Body of pancreas (tissue), 4 donors: Measurements from ENCODE around the gene CRTAC1. TPM values are rescaled to one million over a fixed set of nuclear protein-coding genes. Genes with fewer than 3 reads are reported as not detected.

ENCODE experiments used
- ATAC-seq: fragments of 150-250 bp; one replicate; pipeline ENCODE4 v1.9.1; 2016
- DNase-seq, 4 donors: peaks; one replicate each; pipeline ENCODE4 v3.0.0-alpha.2; 2019
- H3K27ac ChIP-seq, 4 donors: fragments of 200-600 bp; sonication (generic); 1 replicate in 3 of 4; 2 replicates in 1 of 4; pipeline versions ENCODE4 v1.5.1 to v1.6.1; 2016 to 2019; ENCODE audit warnings: mild to moderate bottlenecking in 1 of 4, mixed read lengths in 1 of 4, moderate library complexity in 1 of 4
- H3K27me3 ChIP-seq, 2 donors: fragments of 200-600 bp; sonication (generic); one replicate each; pipeline ENCODE4 v1.6.0; 2016; ENCODE audit warnings: mild to moderate bottlenecking in 1 of 2
- H3K36me3 ChIP-seq, 2 donors: fragments of 200-600 bp; sonication (generic); replicated peaks in 1 of 2; 2 replicates each; pipeline ENCODE4 v1.5.1; 2016; ENCODE audit warnings: low read depth in 2 of 2; ENCODE audit not compliant: insufficient read depth in 1 of 2
- H3K4me1 ChIP-seq: fragments of 200-600 bp; sonication (generic); one replicate; pipeline ENCODE4 v1.6.0; 2016
- H3K4me3 ChIP-seq, 2 donors: fragments of 200-600 bp; sonication (generic); 1 replicate in 1 of 2; 2 replicates in 1 of 2; pipeline ENCODE4 v1.5.1; 2016 to 2019
- H3K9me3 ChIP-seq, 3 donors: fragments of 200-600 bp; sonication (generic); 1 replicate in 2 of 3; 2 replicates in 1 of 3; pipeline ENCODE4 v1.5.1; 2016
- POLR2A ChIP-seq, 3 donors: fragments of 450-650 bp; IDR thresholded peaks; one replicate each; pipeline ENCODE4 v1.6.1; 2016; ENCODE audit warnings: antibody characterized with exemption in 3 of 3, mild to moderate bottlenecking in 2 of 3
- WGBS, 2 donors: methylation state at CpG; one replicate each; pipeline ENCODE4 v1.1.5; 2017; 5-methylcytosine and 5-hydroxymethylcytosine counted together
- intact Hi-C: fragments of 100-400 bp; cut with DNase I; formaldehyde crosslinking; loops from one replicate; pipeline ENCODE4 v1.15.1; 2023
- total RNA-seq, 2 donors: library from RNA; depleted of rRNA; stranded (reverse); fragments of >200 nt; gene quantifications; one replicate each; pipeline ENCODE4 v1.1.0, GENCODE V29; 2016
- TF ChIP-seq, protein P1 (sequence below), 7 experiments: fragments of 450-650 bp in 4 of 7; fragments of 200-600 bp in 3 of 7; sonication (generic) in 3 of 7; IDR thresholded peaks; one replicate each; pipeline ENCODE4 v1.5.1; 2016 to 2019; ENCODE audit warnings: antibody characterized with exemption in 7 of 7

The CRTAC1 gene
- total RNA-seq, 2 donors from 2014 or later = 0.52 TPM; not detected in 1

DNA sequence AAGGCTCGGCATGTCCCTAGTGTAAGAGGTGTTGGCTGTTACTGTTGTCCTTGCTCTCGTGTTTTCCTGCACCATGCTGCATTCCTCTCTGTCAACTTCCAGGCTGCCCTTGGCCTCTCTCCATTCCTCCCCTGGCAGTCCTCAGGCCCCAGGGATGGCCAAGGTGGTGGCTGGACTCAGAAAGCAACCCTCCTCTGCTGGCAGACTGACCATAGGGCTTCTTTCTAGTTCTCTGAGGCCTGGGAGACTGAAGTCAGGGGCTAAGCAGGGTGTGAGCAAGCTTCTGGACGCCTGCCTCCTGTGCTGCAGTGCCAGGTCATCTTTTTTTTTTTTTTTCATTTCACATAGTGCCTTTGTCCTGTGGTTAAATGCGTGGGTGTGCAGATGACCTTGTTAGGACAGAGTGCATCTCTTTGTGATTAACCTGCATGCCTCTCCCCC, 108.8 kb downstream of the CRTAC1 start:
- no peaks in the 10 kb centered on the region for H3K9me3 ChIP-seq
- intact Hi-C loops = no loop called here
- WGBS, 2 donors = 21 to 26% methylated on average over 4 of the region's 4 CpGs
- no peaks in the 10 kb centered on the region for H3K27me3 ChIP-seq
- no peaks in the 10 kb centered on the region for H3K36me3 ChIP-seq
- H3K4me1 ChIP-seq = peaks cover 28% of the 10 kb centered on the region
- no peak overlapping the region for H3K4me3 ChIP-seq
- ATAC-seq (peak; percentile 54), DNase-seq (peak in 3 of 4 donors; percentile 32 to 48 (median 40))
- TF ChIP-seq, protein P1, sequence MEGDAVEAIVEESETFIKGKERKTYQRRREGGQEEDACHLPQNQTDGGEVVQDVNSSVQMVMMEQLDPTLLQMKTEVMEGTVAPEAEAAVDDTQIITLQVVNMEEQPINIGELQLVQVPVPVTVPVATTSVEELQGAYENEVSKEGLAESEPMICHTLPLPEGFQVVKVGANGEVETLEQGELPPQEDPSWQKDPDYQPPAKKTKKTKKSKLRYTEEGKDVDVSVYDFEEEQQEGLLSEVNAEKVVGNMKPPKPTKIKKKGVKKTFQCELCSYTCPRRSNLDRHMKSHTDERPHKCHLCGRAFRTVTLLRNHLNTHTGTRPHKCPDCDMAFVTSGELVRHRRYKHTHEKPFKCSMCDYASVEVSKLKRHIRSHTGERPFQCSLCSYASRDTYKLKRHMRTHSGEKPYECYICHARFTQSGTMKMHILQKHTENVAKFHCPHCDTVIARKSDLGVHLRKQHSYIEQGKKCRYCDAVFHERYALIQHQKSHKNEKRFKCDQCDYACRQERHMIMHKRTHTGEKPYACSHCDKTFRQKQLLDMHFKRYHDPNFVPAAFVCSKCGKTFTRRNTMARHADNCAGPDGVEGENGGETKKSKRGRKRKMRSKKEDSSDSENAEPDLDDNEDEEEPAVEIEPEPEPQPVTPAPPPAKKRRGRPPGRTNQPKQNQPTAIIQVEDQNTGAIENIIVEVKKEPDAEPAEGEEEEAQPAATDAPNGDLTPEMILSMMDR (IDR thresholded peaks at IDR 0.05) = no peak
- no peak for TF ChIP-seq POLR2A (IDR thresholded peaks at IDR 0.05)
- peak overlapping the region in 3 of 4 donors; percentile 24 to 54 (median 43) for H3K27ac ChIP-seq

DNA sequence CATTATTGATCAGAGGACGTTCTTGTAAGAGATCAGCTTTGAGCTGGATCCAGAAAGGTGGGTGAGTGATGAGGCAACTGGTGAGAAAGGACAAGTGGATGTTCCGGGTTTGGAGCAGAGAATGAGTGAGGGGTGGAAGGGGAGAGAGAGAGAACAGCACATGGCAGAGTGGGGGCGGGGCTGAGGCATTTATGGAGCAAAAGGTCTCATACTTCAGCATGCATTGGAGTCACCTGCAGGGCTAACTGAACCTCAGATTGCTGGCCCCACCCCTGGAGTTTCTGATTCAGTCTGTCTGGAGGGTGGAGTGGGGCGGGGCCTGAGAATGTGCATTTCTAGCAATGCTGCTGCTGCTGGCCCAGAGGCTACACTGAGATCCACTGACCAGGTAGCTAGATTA, 109.6 kb downstream of the CRTAC1 start:
- no peak for TF ChIP-seq POLR2A (IDR thresholded peaks at IDR 0.05)
- TF ChIP-seq, protein P1 (IDR thresholded peaks at IDR 0.05) = no peak
- no peak for DNase-seq
- Histone ChIP-seq H3K4me1 (peaks cover 28% of the 10 kb centered on the region), H3K4me3 (no peak overlapping the region), H3K27ac (peak overlapping the region in 2 of 4 donors; percentile 43 to 54), H3K36me3 (no peaks in the 10 kb centered on the region), H3K9me3 (no peaks in the 10 kb centered on the region), H3K27me3 (no peaks in the 10 kb centered on the region)
- no peak for ATAC-seq
- WGBS, 2 donors = 36 to 40% methylated on average over 4 of the region's 4 CpGs
- intact Hi-C loops = no loop called here

DNA sequence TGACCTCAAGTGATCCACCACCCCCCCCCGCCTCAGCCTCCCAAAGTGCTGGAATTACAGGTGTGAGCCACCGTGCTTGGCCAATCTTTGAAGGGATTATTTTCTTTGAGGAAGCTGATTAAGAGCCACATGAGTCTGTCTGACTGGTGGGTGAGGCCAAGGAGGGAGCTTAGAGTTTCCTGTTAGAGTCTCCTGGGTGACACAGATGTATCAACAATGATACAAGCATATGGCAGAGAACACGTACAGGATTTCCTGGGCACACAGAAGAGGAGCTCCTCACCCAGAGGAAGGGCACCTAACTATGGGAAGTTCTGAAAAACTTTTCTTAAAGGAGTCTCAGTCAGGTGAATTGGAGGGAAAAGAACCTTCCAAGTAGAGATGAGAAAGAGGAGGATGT, 111.4 kb downstream of the CRTAC1 start:
- TF ChIP-seq POLR2A (IDR thresholded peaks at IDR 0.05) = no peak
- DNase-seq (no peak), ATAC-seq (no peak)
- no peaks in the 10 kb centered on the region for H3K36me3 ChIP-seq
- peaks cover 35% of the 10 kb centered on the region for H3K4me1 ChIP-seq
- no peaks in the 10 kb centered on the region for H3K9me3 ChIP-seq
- no peak overlapping the region for H3K27ac ChIP-seq
- no peak overlapping the region for H3K4me3 ChIP-seq
- WGBS, 2 donors = 41 to 59% methylated on average over 3 of the region's 3 CpGs
- no peaks in the 10 kb centered on the region for H3K27me3 ChIP-seq
- intact Hi-C loops = no loop called here

DNA sequence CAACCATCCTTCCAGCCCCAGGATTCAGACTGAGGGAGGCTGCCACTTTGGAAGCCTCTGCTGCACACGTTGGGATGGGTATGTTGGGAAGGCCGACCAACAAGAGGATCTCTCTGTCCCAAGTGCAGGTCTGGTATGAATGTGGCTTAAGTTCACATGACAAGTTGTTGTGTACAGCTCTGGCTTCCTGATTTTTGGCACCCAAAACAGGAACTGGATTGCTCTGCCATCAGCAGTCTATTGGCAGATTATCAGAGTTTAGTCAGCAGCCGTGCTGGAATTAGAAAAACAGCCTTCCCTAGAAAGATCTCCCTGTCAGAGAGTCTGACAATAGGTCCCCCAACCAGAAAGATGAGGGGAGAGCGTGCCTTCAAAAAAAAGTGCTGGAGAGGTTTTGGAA, 113.8 kb downstream of the CRTAC1 start:
- TF ChIP-seq POLR2A (IDR thresholded peaks at IDR 0.05) = no peak
- TF ChIP-seq, protein P1 (IDR thresholded peaks at IDR 0.05) = no peak
- ATAC-seq (peak; percentile 48), DNase-seq (peak in 3 of 4 donors; percentile 43 to 63 (median 61))
- H3K4me1 ChIP-seq = peaks cover 24% of the 10 kb centered on the region
- no peaks in the 10 kb centered on the region for H3K27me3 ChIP-seq
- H3K9me3 ChIP-seq = no peaks in the 10 kb centered on the region
- H3K36me3 ChIP-seq = no peaks in the 10 kb centered on the region
- intact Hi-C loops = no loop called here
- peak overlapping the region in 2 of 4 donors; percentile 24 to 41 for H3K27ac ChIP-seq
- 18 to 31% methylated on average over 4 of the region's 4 CpGs for WGBS, 2 donors
- no peak overlapping the region for H3K4me3 ChIP-seq

DNA sequence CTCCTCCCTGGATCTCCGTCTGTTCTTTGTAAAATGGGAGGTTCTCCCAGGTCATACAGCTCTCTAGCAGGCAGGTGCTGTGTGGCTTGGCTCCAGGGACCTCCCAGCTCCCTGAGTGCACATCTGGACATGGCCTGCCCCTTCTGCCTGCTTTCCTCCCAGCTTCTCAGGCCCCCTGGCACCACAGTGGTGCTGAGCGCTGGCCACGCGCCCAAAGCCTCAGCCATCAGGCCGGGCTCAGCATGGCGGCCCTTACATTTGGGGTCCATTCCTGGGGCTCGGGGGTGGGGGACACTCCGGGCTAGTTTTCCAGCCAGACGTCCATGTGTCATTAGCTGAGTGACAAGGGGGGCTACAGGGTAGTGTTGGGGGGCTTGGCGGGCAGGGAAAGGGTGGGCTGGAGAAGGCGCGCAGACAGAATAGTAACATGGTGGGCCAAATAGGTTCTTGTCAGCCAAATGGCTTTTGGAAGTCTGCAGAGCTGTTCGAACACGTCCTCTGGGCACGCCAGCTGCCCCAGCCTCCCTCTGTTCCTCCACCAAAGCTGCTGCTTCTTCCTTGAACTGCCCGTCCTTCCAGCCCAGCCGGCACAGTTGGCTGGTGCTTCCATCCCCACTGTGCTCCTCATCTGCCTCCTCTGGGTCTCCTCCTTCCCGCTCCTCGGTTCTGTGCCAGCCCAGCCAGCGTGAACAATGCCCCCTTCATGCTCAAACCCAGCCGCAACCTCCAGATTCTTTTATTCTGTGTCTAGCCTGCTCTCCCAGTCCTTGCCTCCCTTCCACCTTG, 114.9 kb downstream of the CRTAC1 start:
- no peaks in the 10 kb centered on the region for H3K36me3 ChIP-seq
- peaks cover 14% of the 10 kb centered on the region for H3K4me1 ChIP-seq
- TF ChIP-seq, protein P1 (IDR thresholded peaks at IDR 0.05) = no peak
- TF ChIP-seq POLR2A (IDR thresholded peaks at IDR 0.05) = no peak
- H3K9me3 ChIP-seq = no peaks in the 10 kb centered on the region
- intact Hi-C loops = no loop called here
- DNase-seq (no peak), ATAC-seq (no peak)
- H3K27me3 ChIP-seq = no peaks in the 10 kb centered on the region
- WGBS, 2 donors = 57 to 63% methylated on average over 19 to 21 of the region's 21 CpGs
- no peak overlapping the region for H3K4me3 ChIP-seq
- no peak overlapping the region for H3K27ac ChIP-seq
